ENCODE results near the gene SNTG2.

The SNTG2 gene

GRCh38 chr2:1010415-1010930, 59.8 kb downstream of the SNTG2 start:
- no peak for DNase-seq

GRCh38 chr2:1011006-1011405, 60.4 kb downstream of the SNTG2 start:
- DNase-seq: no peak

- no peak for DNase-seq
Measured at GRCh38 chr2:1011985-1012384, 61.3 kb downstream of the SNTG2 start.

- DNase-seq: no peak
Measured at GRCh38 chr2:1014802-1015201, 64.2 kb downstream of the SNTG2 start.

GRCh38 chr2:1016500-1016899, 65.9 kb downstream of the SNTG2 start:
- DNase-seq: no peak

GRCh38 chr2:1017827-1018226, 67.2 kb downstream of the SNTG2 start:
- DNase-seq: no peak

GRCh38 chr2:1020206-1020605, 69.6 kb downstream of the SNTG2 start:
- DNase-seq: no peak

GRCh38 chr2:1022178-1022577, 71.5 kb downstream of the SNTG2 start:
- DNase-seq: no peak

- no peak for DNase-seq
Measured at GRCh38 chr2:1024981-1025380, 74.3 kb downstream of the SNTG2 start.

GRCh38 chr2:1026141-1026540, 75.5 kb downstream of the SNTG2 start:
- no peak for DNase-seq

- no peak for DNase-seq
Measured at GRCh38 chr2:1028831-1029230, 78.2 kb downstream of the SNTG2 start.

GRCh38 chr2:1032030-1032429, 81.4 kb downstream of the SNTG2 start:
- DNase-seq: no peak

- DNase-seq: no peak
Measured at GRCh38 chr2:1033069-1033468, 82.4 kb downstream of the SNTG2 start.

- no peak for DNase-seq
Measured at GRCh38 chr2:1037066-1037465, 86.4 kb downstream of the SNTG2 start.

- DNase-seq: no peak
Measured at GRCh38 chr2:1039549-1039948, 88.9 kb downstream of the SNTG2 start.

- DNase-seq: no peak
Measured at GRCh38 chr2:1041012-1041805, 90.6 kb downstream of the SNTG2 start.

GRCh38 chr2:1045109-1045508, 94.5 kb downstream of the SNTG2 start:
- DNase-seq: no peak

- no peak for DNase-seq
Measured at GRCh38 chr2:1046067-1046466, 95.4 kb downstream of the SNTG2 start.

- no peak for DNase-seq
Measured at GRCh38 chr2:1047485-1047884, 96.8 kb downstream of the SNTG2 start.

GRCh38 chr2:1049691-1050090, 99.0 kb downstream of the SNTG2 start:
- no peak for DNase-seq

GRCh38 chr2:1051075-1051474, 100.4 kb downstream of the SNTG2 start:
- DNase-seq: no peak

- DNase-seq: no peak
Measured at GRCh38 chr2:1052771-1053191, 102.1 kb downstream of the SNTG2 start.

GRCh38 chr2:1053786-1054185, 103.1 kb downstream of the SNTG2 start:
- DNase-seq: no peak

- DNase-seq: no peak
Measured at GRCh38 chr2:1054399-1054798, 103.8 kb downstream of the SNTG2 start.

GRCh38 chr2:1055014-1055595, 104.5 kb downstream of the SNTG2 start:
- no peak for DNase-seq

Data from GOT3 (cell line).